Subcutaneous preadipocyte (primary cell): ENCODE measurements around the gene PAX3. TPM values are rescaled to one million over a fixed set of nuclear protein-coding genes. Genes with fewer than 3 reads are reported as not detected.

ENCODE experiments used
- total RNA-seq: library from RNA; depleted of rRNA; stranded (reverse); fragments of >200 nt; gene quantifications from 2 replicates; pipeline ENCODE4 v1.2.3, GENCODE V29; 2012

PAX3 gene
- 0.98 and 4.8 TPM in 2 replicates for total RNA-seq

GRCh38 chr2:222298311-222299150, at the start of gene PAX3:
Gene PAX3, minus strand, starts transcription at chr2:222298998. Its CDS starts 383 bp downstream, at chr2:222298615.

Other genes starting within 250 kb of the PAX3 start
- not detected in 2 replicates for gene SGPP2, start 125.5 kb upstream of the PAX3 start, total RNA-seq